GM12878 (cell line): Measurements from ENCODE around the gene PIK3R4. TPM values are rescaled to one million over a fixed set of nuclear protein-coding genes. Genes with fewer than 3 reads are reported as not detected.

ENCODE experiments used
- ATF2 ChIP-seq: IDR thresholded peaks from 2 replicates; pipeline ENCODE4 v1.6.1; 2012; ENCODE audit warnings: low read length, inconsistent platforms
- CHD2 ChIP-seq: IDR thresholded peaks from 2 replicates; pipeline ENCODE4 v1.6.1; 2011; ENCODE audit warnings: low read depth, low read length, improper control_type of control experiment, borderline replicate concordance
- CTCF ChIP-seq, 3 experiments: IDR thresholded peaks in 2 of 3; conservative IDR thresholded peaks in 1 of 3; 2 replicates each; pipeline ENCODE4 v1.5.1; 2011; ENCODE audit warnings: low read depth in 3 of 3, low read length in 3 of 3, mild to moderate bottlenecking in 3 of 3, control low read depth in 2 of 3, moderate library complexity in 2 of 3, inconsistent platforms in 1 of 3, mixed read lengths in 1 of 3; ENCODE audit not compliant: control insufficient read depth in 2 of 3, insufficient read depth in 1 of 3; ENCODE audit errors: extremely low read depth in 1 of 3
- ESRRA ChIP-seq: IDR thresholded peaks from 2 replicates; pipeline ENCODE4 v1.6.1; 2012; ENCODE audit warnings: mild to moderate bottlenecking, low read length, improper control_type of control experiment
- HCFC1 ChIP-seq: fragments of 150-350 bp; IDR thresholded peaks from 2 replicates; pipeline ENCODE4 v1.6.1; 2014; ENCODE audit warnings: low read length
- HDAC6 ChIP-seq: fragments of 200-600 bp; sonication (generic); IDR thresholded peaks from one replicate; pipeline ENCODE4 v1.8.0; 2017; ENCODE audit warnings: antibody characterized with exemption; ENCODE audit not compliant: unreplicated experiment
- IKZF1 ChIP-seq: fragments of 450-650 bp; conservative IDR thresholded peaks from 2 replicates; pipeline ENCODE4 v1.6.1; 2017; ENCODE audit warnings: antibody characterized with exemption, mild to moderate bottlenecking
- IRF4 ChIP-seq: IDR thresholded peaks from 2 replicates; pipeline ENCODE4 v1.6.1; 2011; ENCODE audit warnings: low read depth, low read length
- JUNB ChIP-seq: IDR thresholded peaks from 2 replicates; pipeline ENCODE4 v1.6.1; 2016; ENCODE audit warnings: antibody characterized with exemption, mild to moderate bottlenecking
- MEF2B ChIP-seq: fragments of 450-650 bp; IDR thresholded peaks from 2 replicates; pipeline ENCODE4 v1.6.1; 2018; ENCODE audit warnings: mild to moderate bottlenecking, moderate library complexity; ENCODE audit not compliant: partially characterized antibody, poor library complexity, severe bottlenecking
- MTA2 ChIP-seq: fragments of 450-650 bp; IDR thresholded peaks from 2 replicates; pipeline ENCODE4 v1.6.1; 2016; ENCODE audit warnings: low read depth, mild to moderate bottlenecking, moderate library complexity
- NRF1 ChIP-seq: conservative IDR thresholded peaks from 2 replicates; pipeline ENCODE4 v1.6.1; 2011; ENCODE audit warnings: mild to moderate bottlenecking, low read depth, low read length, improper control_type of control experiment
- SMAD1 ChIP-seq: fragments of 450-650 bp; IDR thresholded peaks from 2 replicates; pipeline ENCODE4 v1.6.1; 2018; ENCODE audit warnings: mild to moderate bottlenecking, low read depth; ENCODE audit not compliant: partially characterized antibody
- SMAD5 ChIP-seq: IDR thresholded peaks from 2 replicates; pipeline ENCODE4 v1.6.1; 2016; ENCODE audit warnings: antibody characterized with exemption, low read depth
- SMARCA5 ChIP-seq: fragments of 450-650 bp; IDR thresholded peaks from 2 replicates; pipeline ENCODE4 v1.6.1; 2017; ENCODE audit warnings: mild to moderate bottlenecking
- SUZ12 ChIP-seq: fragments of 200-600 bp; sonication (generic); IDR thresholded peaks from one replicate; pipeline ENCODE4 v1.6.1; 2018; ENCODE audit warnings: antibody characterized with exemption, mild to moderate bottlenecking; ENCODE audit not compliant: unreplicated experiment
- WRNIP1 ChIP-seq: IDR thresholded peaks from 2 replicates; pipeline ENCODE4 v1.6.1; 2011; ENCODE audit warnings: low read depth, low read length, improper control_type of control experiment, borderline replicate concordance
- YY1 ChIP-seq: IDR thresholded peaks from 2 replicates; pipeline ENCODE4 v1.6.1; 2011; ENCODE audit warnings: low read depth, mild to moderate bottlenecking, low read length
- ZNF384 ChIP-seq: IDR thresholded peaks from 2 replicates; pipeline ENCODE4 v1.6.1; 2012; ENCODE audit warnings: low read depth, mild to moderate bottlenecking, low read length, improper control_type of control experiment, borderline replicate concordance
- polyA plus RNA-seq, 11 experiments: library from polyadenylated mRNA; depleted of rRNA in 4 of 11; unstranded in 6 of 11; stranded (reverse) in 5 of 11; fragments of >200 nt; fragmentation: Nextera tagmentation in 4 of 11; fragmentation: Illumina TruSeq in 1 of 11; extraction: Ambion mirVana in 4 of 11; extraction: Trizol in 1 of 11; gene quantifications; 1 replicate in 1 of 11; 2 replicates in 10 of 11; pipeline versions ENCODE4 v1.2.1 to v1.2.3, GENCODE V29; 2011 to 2016; ENCODE audit warnings: inconsistent platforms in 2 of 11, missing spikeins in 2 of 11, low read depth in 1 of 11
- total RNA-seq, 4 experiments: library from RNA; depleted of rRNA in 3 of 4; stranded (reverse); fragments of >200 nt in 3 of 4; fragmentation: Illumina TruSeq in 1 of 4; extraction: Trizol in 1 of 4; gene quantifications; 2 replicates each; pipeline versions ENCODE4 v1.2.1 to v1.2.3, GENCODE V29; 2013 to 2021
- TF ChIP-seq, protein P1 (sequence below): fragments of 450-650 bp; IDR thresholded peaks from 2 replicates; pipeline ENCODE4 v1.6.1; 2017; ENCODE audit warnings: antibody characterized with exemption, mild to moderate bottlenecking, moderate library complexity
- TF ChIP-seq, protein P2 (sequence below): fragments of 450-650 bp; IDR thresholded peaks from 2 replicates; pipeline ENCODE4 v1.6.1; 2016; ENCODE audit warnings: mild to moderate bottlenecking
- TF ChIP-seq, protein P3 (sequence below): IDR thresholded peaks from 2 replicates; pipeline ENCODE4 v1.6.1; 2012; ENCODE audit warnings: low read depth, low read length, improper control_type of control experiment

The PIK3R4 gene
- total and polyA plus RNA-seq, 10 of the 15 experiments (the other 5 are each of a cell fraction or from before 2014, with no cell fraction given), result 22.6 to 50.2 (median 31.1) TPM

DNA sequence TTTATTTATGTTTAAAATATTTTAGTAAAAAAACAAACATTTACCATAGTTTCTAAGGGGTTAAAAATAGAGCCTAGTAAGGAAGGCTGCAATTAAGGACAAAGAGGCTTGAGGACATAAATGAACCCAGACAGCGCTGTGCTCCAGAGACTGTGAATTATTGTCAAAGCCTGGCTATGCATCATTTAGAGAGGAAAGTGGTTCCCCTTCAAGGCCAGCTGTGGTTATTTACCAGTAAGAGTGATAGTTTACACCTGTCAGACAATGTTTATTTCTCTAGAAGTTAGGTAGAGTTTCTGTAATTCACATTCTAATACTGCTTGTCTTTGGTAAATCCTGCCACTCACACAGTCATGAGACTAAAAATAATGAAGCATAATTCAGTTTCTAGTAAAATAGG is 32.4 kb upstream of the PIK3R4 start (continued):
- TF ChIP-seq SMARCA5 (no peak), CHD2 (no peak), MEF2B (peak; percentile 16), SMAD5 (no peak), SMAD1 (no peak), IKZF1 (no peak), ATF2 (peak; percentile 77), NRF1 (no peak), ZNF384 (no peak), JUNB (peak; percentile 88), HDAC6 (no peak), IRF4 (peak; percentile 89), SUZ12 (no peak), HCFC1 (no peak), YY1 (no peak), CTCF (IDR thresholded peaks at IDR 0.05 in 2 of 3, conservative IDR thresholded peaks at IDR 0.05 in 1 of 3; ENCODE audit: control insufficient read depth in 2 of 3, extremely low read depth in 1 of 3, insufficient read depth in 1 of 3, low read depth in 3 of 3, low read length in 3 of 3) (no peak), MTA2 (peak; percentile 77), ESRRA (no peak), WRNIP1 (no peak)
- TF ChIP-seq, protein P1, sequence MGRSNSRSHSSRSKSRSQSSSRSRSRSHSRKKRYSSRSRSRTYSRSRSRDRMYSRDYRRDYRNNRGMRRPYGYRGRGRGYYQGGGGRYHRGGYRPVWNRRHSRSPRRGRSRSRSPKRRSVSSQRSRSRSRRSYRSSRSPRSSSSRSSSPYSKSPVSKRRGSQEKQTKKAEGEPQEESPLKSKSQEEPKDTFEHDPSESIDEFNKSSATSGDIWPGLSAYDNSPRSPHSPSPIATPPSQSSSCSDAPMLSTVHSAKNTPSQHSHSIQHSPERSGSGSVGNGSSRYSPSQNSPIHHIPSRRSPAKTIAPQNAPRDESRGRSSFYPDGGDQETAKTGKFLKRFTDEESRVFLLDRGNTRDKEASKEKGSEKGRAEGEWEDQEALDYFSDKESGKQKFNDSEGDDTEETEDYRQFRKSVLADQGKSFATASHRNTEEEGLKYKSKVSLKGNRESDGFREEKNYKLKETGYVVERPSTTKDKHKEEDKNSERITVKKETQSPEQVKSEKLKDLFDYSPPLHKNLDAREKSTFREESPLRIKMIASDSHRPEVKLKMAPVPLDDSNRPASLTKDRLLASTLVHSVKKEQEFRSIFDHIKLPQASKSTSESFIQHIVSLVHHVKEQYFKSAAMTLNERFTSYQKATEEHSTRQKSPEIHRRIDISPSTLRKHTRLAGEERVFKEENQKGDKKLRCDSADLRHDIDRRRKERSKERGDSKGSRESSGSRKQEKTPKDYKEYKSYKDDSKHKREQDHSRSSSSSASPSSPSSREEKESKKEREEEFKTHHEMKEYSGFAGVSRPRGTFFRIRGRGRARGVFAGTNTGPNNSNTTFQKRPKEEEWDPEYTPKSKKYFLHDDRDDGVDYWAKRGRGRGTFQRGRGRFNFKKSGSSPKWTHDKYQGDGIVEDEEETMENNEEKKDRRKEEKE, result no peak
- TF ChIP-seq, protein P2, sequence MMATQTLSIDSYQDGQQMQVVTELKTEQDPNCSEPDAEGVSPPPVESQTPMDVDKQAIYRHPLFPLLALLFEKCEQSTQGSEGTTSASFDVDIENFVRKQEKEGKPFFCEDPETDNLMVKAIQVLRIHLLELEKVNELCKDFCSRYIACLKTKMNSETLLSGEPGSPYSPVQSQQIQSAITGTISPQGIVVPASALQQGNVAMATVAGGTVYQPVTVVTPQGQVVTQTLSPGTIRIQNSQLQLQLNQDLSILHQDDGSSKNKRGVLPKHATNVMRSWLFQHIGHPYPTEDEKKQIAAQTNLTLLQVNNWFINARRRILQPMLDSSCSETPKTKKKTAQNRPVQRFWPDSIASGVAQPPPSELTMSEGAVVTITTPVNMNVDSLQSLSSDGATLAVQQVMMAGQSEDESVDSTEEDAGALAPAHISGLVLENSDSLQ, result peak; percentile 89
- TF ChIP-seq, protein P3, sequence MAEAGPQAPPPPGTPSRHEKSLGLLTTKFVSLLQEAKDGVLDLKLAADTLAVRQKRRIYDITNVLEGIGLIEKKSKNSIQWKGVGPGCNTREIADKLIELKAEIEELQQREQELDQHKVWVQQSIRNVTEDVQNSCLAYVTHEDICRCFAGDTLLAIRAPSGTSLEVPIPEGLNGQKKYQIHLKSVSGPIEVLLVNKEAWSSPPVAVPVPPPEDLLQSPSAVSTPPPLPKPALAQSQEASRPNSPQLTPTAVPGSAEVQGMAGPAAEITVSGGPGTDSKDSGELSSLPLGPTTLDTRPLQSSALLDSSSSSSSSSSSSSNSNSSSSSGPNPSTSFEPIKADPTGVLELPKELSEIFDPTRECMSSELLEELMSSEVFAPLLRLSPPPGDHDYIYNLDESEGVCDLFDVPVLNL, result no peak
